Activated B cell treated with CpG ODN at 0.5 μM for 24 hours (primary cell): ENCODE data around the gene CSTF1. TPM values are rescaled to one million over a fixed set of nuclear protein-coding genes. Genes with fewer than 3 reads are reported as not detected.

ENCODE experiments used
- ATAC-seq: fragments of 200-7000 bp; cut with Tn5 transposase; one replicate; pipeline ENCODE4 v1.10.0; 2021; ENCODE audit warnings: low read depth, mild to moderate bottlenecking, moderate library complexity
- CTCF ChIA-PET: fragments of 350-600 bp; sonication (Branson Sonifier 250); formaldehyde crosslinking; loops from one replicate; lab custom pipeline; 2021; ENCODE audit warnings: antibody characterized with exemption; lab: Charles Lee
- POLR2A ChIA-PET: fragments of 350-600 bp; sonication (Branson Sonifier 250); formaldehyde crosslinking; loops from one replicate; lab custom pipeline; 2021; ENCODE audit warnings: antibody characterized with exemption; lab: Charles Lee
- DNase-seq: peaks from one replicate; pipeline ENCODE4 v3.0.0; 2022
- H3K27ac Mint-ChIP-seq: one replicate; pipeline ENCODE4 v1.8.0; 2020; ENCODE audit warnings: mixed read lengths
- H3K27me3 Mint-ChIP-seq: one replicate; pipeline ENCODE4 v1.8.0; 2021; ENCODE audit warnings: mixed read lengths
- H3K36me3 Mint-ChIP-seq: one replicate; pipeline ENCODE4 v1.8.0; 2021; ENCODE audit warnings: low read depth, mixed read lengths
- H3K4me1 Mint-ChIP-seq: one replicate; pipeline ENCODE4 v1.8.0; 2021; ENCODE audit warnings: mixed read lengths
- H3K4me3 Mint-ChIP-seq: one replicate; pipeline ENCODE4 v1.8.0; 2020; ENCODE audit warnings: mild to moderate bottlenecking, mixed read lengths
- H3K9me3 Mint-ChIP-seq: one replicate; pipeline ENCODE4 v1.8.0; 2020; ENCODE audit warnings: mixed read lengths
- intact Hi-C: fragments of 100-400 bp; cut with micrococcal nuclease; formaldehyde crosslinking; loops from one replicate; pipeline ENCODE4 v1.15.1; 2024
- total RNA-seq: library from RNA; stranded (reverse); gene quantifications from 2 replicates; pipeline ENCODE4 v1.2.3, GENCODE V29; 2022
- TF ChIP-seq, protein P1 (sequence below): fragments of 200-600 bp; IDR thresholded peaks from one replicate; pipeline ENCODE4 v1.8.0; 2022; ENCODE audit warnings: antibody characterized with exemption, mild to moderate bottlenecking

CSTF1 gene
- total RNA-seq, 1 donor from 2014 or later: 36.2 TPM

DNA sequence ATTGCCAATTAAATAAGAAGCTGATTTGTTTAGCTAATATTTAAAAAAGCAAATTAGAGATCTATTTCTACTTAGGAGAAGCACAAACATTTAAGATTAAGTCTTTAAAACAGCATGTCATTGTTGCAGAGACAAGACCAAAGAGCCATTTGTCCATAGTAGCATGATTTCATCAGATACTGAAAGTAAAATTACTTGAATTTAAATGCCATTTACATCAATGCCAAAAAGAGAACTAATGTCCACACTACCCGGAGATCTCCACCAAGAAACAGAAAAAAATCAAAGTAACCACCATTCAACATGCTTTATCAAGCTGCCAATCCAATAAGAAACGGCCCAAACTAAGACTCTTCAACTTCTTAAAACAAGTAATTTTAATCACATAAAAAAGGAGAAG, 16.1 kb upstream of the CSTF1 start:
- Mint-ChIP-seq H3K27ac (no peak overlapping the region), H3K4me3 (no peak overlapping the region), H3K4me1 (no peaks in the 10 kb centered on the region), H3K36me3 (peaks cover 11% of the 10 kb centered on the region), H3K9me3 (no peaks in the 10 kb centered on the region), H3K27me3 (no peaks in the 10 kb centered on the region)
- TF ChIP-seq, protein P1, sequence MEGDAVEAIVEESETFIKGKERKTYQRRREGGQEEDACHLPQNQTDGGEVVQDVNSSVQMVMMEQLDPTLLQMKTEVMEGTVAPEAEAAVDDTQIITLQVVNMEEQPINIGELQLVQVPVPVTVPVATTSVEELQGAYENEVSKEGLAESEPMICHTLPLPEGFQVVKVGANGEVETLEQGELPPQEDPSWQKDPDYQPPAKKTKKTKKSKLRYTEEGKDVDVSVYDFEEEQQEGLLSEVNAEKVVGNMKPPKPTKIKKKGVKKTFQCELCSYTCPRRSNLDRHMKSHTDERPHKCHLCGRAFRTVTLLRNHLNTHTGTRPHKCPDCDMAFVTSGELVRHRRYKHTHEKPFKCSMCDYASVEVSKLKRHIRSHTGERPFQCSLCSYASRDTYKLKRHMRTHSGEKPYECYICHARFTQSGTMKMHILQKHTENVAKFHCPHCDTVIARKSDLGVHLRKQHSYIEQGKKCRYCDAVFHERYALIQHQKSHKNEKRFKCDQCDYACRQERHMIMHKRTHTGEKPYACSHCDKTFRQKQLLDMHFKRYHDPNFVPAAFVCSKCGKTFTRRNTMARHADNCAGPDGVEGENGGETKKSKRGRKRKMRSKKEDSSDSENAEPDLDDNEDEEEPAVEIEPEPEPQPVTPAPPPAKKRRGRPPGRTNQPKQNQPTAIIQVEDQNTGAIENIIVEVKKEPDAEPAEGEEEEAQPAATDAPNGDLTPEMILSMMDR: no peak
- no peak for ATAC-seq
- CTCF ChIA-PET: no interaction called here
- no peak for DNase-seq
- POLR2A ChIA-PET: no interaction called here
- intact Hi-C loops: no loop called here

DNA sequence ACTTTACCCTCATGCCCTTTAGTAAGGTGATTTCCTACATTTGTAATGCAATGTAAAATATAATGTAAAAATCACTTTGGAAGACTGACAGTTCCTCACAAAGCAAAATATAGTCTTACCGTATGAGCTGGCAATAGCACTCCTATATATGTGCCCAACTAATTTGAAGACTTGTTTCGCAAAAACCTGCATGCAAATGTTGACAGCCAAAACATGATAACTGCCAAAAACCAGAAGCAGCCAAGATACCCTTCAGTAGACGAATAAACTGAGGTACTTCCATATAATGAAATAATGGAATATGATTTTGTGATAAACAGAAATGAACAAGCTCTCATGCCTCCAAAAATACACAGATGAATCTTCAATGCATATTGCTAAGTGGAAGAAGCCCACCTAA, 14.1 kb upstream of the CSTF1 start:
- ChIA-PET CTCF (no interaction called here), POLR2A (no interaction called here)
- intact Hi-C loops: no loop called here
- H3K27ac Mint-ChIP-seq: no peak overlapping the region
- TF ChIP-seq, protein P1: no peak
- peaks cover 11% of the 10 kb centered on the region for H3K36me3 Mint-ChIP-seq
- H3K9me3 Mint-ChIP-seq: no peaks in the 10 kb centered on the region
- H3K4me1 Mint-ChIP-seq: no peaks in the 10 kb centered on the region
- H3K4me3 Mint-ChIP-seq: no peak overlapping the region
- no peaks in the 10 kb centered on the region for H3K27me3 Mint-ChIP-seq
- ATAC-seq (no peak), DNase-seq (no peak)

DNA sequence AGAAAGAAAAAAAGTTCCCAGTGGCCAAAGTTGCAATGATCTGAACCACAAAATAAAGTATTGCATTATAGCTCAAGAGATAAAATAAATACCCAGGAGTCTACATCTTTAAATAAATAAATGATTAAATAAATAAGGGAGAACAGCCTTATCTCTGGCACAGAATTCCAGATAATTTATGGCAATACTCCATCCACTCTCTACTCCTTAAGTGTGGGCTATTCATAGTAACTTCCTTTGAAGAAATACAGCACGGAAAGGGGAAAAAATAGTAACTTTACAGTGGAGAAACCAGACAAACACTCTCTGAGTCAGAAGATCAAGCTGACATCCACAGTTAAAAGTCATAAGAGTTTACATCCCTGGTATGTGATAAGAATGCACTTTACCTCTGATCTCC, 12.1 kb upstream of the CSTF1 start:
- ATAC-seq (no peak), DNase-seq (no peak)
- POLR2A ChIA-PET: no interaction called here
- intact Hi-C loops: no loop called here
- H3K27ac Mint-ChIP-seq: no peak overlapping the region
- H3K4me1 Mint-ChIP-seq: no peaks in the 10 kb centered on the region
- H3K36me3 Mint-ChIP-seq: peaks cover 10% of the 10 kb centered on the region
- CTCF ChIA-PET: no interaction called here
- H3K9me3 Mint-ChIP-seq: no peaks in the 10 kb centered on the region
- H3K4me3 Mint-ChIP-seq: no peak overlapping the region
- TF ChIP-seq, protein P1: no peak
- no peaks in the 10 kb centered on the region for H3K27me3 Mint-ChIP-seq

DNA sequence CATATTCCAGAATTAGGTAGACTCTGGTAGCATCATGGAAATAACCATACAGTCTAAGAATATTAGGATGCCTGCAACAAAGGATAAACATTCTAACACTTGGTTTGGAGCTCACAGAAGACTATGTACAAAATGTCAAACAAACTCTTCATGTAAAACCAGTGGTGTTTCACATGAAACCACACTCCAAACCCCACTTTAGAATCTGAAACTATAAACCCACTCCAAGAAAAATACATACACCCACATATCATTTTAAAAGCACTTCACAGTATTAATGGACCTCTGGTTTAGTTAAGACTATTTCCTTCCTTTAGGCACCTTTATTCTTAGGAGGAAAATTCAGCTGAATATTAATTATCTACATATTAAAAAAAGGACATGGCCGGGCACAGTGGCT, 10.9 kb upstream of the CSTF1 start:
- TF ChIP-seq, protein P1: no peak
- POLR2A ChIA-PET: no interaction called here
- no peak for ATAC-seq
- Mint-ChIP-seq H3K4me3 (no peak overlapping the region), H3K9me3 (no peaks in the 10 kb centered on the region), H3K27me3 (no peaks in the 10 kb centered on the region), H3K36me3 (peaks cover 14% of the 10 kb centered on the region), H3K4me1 (no peaks in the 10 kb centered on the region), H3K27ac (no peak overlapping the region)
- intact Hi-C loops: no loop called here
- CTCF ChIA-PET: no interaction called here
- DNase-seq: no peak

DNA sequence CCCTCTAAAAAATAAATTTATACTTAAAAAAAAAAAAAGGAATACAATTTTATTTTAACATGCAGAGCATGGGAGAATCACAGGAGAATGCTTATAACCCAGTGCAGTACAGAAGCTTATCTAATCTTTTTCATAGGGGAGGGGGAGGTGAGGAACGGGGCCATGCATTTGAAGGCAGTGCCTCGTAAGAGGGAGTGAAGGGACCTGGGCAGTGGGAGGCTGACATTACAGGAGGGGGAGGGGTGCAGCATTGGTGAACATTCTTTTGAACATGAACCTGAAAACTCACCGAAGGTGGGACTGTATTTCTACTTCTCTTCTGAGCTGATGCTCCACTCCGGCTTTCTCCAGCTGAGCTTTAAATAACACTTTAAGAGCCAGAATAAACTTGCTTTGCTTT, 9.7 kb upstream of the CSTF1 start:
- no peaks in the 10 kb centered on the region for H3K27me3 Mint-ChIP-seq
- H3K4me1 Mint-ChIP-seq: no peaks in the 10 kb centered on the region
- H3K4me3 Mint-ChIP-seq: no peak overlapping the region
- ChIA-PET POLR2A (no interaction called here), CTCF (no interaction called here)
- ATAC-seq (no peak), DNase-seq (no peak)
- peaks cover 15% of the 10 kb centered on the region for H3K36me3 Mint-ChIP-seq
- no peaks in the 10 kb centered on the region for H3K9me3 Mint-ChIP-seq
- H3K27ac Mint-ChIP-seq: no peak overlapping the region
- intact Hi-C loops: no loop called here
- TF ChIP-seq, protein P1: no peak
